HG03460 (cell line): ENCODE results near the gene BAIAP2L1.

Source experiments
- ATAC-seq: cut with Tn5 transposase; IDR thresholded peaks from one replicate; pipeline ENCODE4 v1.9.1; 2021; ENCODE audit not compliant: unreplicated experiment

Gene BAIAP2L1

DNA sequence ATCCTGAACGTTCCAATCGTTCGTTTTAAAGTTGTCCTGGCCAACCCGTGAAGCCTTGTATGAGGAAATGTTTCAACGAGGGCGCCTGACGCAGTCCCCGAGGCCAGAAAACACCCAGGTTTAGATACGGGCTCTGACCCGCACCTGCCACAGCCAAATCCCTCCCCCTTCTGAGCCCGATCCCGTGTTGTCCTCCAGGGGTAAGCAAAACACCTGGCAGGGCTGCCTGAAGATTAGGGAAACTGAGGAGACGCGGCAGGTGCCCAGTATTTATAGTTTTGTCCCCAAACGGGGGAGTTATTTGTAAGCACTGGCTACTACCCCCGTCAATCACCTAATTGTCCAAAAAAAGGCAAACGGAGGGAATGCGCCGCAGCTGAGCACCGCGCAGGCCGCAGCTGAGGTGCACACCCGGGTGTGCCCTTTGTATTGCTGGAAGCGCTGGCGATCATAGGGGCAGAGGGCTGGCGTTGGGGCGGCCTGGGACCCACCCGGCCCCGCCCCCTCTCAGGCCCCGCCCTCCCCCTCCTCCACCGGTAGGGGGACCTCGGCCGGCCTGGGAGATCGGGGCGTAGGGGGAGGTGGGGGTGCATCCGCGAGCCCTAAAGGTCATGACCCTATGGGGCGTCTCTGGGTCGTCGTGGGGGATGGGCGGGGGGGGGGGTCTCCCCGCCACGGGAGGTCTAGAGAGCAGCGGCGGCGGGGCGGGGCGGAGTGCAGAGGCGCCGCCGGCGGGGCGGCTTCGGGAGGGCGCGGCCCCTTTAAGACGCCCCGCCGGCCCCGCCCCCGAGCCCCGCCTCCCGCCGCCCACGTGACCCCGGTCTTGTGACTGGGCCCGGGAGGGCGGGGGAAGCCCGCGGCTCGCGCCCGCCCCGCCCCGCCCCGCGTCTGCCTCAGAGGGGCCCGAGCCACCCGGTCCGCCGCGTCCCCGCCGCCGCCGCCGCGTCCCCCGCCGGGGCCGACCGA, 119.8 kb downstream of the BAIAP2L1 start, which contains the start of gene BRI3:
Gene BRI3 (plus strand): TSS at position 896 of the 966 bp plus-strand sequence. CDS start 110 bp downstream, outside the sequence.
- ATAC-seq, result peak; percentile 78

DNA sequence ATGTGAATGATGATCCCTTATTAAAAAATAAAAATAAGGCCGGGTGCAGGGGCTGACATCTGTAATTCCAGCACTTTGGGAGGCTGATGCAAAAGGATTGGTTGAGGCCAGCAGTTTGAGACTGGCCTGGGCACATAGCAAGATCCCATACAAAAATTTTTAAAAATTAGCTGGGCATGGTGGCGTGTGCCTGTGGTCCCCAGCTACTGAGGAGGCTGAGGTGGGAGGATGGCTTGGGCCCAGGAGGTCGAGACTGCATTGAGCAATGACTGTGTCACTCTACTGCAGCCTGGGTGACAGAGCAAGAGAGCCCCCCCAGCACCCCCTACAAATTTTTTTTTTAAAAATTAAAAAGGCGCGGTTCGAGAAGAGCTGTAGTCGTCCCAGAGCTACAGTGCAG, 120.6 kb downstream of the BAIAP2L1 start:
- no peak for ATAC-seq

DNA sequence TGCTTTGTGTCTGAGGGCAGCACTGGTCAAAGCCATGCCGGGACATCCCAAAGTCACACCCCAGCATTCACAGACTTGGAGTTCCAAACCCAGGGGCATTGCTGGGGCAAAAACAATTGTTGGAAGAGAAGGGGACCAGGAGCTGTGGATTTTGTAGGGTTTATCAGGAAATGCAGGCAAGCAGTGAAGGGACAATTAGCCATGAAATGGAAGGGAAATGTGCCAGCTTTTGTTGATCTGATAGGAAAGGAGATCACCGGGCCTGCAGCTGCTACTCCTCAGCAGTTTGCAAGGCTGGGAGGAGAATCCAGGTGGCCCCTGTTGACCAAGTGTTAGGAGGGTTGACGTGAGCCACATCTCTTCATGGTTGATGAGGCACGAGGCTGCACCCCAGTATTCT, 122.0 kb downstream of the BAIAP2L1 start:
- no peak for ATAC-seq

DNA sequence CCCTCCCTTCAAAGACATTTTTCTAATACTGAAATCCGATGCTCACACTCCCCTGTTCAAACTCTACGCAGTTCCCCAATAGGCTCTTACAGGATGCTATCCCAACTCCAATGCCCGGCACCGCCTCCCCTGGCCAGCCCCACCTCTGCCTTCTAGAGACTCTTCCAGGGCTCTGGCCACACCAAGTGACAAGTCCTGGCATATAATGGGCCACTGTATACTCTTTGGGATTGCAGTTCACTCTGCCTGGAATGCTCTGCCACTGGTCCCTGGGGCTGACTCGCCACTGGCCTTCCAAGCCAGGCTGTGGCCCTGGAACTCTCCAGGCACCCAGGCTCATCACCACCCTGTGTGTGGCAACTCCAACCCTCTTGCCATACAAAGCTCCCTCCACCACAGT, 122.5 kb downstream of the BAIAP2L1 start:
- no peak for ATAC-seq

DNA sequence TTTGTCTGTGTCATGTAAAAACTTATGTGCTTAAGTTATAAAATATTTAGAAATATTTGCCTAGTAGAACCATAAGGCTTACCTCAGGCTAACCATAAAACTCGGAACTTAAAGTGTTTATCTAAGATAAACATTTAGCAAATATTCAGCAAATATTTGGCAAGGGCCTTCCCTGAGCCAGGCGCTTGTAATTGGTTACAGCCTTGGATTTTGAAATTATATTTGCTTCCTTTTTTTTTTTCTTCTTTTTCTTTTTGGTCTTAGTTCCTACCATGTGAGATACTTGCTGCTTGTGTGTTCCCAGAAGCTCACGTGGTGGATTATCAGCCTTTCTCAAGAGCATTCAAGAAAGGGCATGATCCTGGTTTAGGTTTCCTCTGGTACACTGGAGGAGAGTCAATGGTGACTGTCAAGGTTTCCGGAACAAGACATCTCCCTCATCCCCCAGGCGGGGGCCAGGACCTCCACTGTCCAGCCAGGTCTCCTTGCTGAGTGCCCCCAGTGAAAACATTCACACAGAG, 124.6 kb downstream of the BAIAP2L1 start:
- no peak for ATAC-seq

DNA sequence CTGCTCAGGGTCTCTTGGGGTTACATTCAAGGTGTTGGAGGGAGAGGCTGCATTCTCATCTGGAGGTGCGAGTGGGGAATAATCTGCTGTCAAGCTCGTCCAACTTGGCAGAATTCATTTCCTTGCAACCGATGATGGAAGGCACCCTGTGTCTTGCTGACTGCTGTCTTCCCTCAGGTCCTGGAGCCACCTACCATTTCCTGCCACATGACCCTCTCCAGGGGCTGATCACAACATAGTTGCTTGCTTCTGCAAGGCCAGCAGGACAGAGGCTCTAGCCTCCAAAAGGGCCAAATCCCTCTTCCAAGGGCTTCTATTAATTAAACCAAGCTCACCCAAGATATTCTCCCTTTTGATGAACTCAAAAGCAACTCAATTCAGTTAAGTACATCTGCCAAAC, 133.6 kb downstream of the BAIAP2L1 start:
- ATAC-seq, result no peak

DNA sequence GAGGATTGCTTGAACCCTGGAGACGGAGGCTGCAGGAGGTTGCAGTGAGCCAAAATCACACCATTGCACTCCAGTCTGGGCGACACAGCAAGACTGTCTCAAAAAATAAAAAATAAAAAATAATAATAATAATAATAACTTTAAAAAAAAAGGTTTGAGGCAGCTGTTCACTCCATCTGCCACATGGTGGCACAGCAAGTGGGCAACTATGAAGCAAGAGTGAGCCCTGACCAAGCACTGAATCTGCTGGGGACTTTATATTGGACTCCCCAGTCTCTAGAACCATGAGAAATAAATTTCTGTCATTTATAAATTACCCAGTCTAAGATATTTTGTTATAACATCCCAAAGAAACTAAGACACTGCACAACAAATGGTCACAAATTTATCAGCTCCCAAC, 134.1 kb downstream of the BAIAP2L1 start:
- no peak for ATAC-seq

DNA sequence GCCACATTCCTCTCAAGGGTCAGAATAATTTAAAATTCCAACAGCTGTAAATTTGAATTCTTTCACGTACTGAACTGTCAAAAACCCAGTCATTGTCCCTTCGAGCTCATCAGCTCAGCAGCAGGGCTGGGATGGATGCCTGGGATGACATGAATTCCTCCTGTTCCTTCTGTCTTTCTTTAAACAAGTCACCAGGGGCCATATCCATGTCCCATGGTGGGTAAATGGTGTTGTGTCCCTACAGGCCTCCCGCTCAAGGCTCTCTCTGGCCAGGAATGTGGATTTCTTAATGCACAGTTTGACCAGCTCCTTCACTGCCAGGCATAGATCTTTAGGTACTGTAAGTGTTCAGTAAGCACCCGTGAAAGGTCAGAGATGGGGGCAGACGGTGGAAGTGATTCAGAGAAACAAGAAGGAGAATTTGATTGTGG, 135.0 kb downstream of the BAIAP2L1 start:
- no peak for ATAC-seq

DNA sequence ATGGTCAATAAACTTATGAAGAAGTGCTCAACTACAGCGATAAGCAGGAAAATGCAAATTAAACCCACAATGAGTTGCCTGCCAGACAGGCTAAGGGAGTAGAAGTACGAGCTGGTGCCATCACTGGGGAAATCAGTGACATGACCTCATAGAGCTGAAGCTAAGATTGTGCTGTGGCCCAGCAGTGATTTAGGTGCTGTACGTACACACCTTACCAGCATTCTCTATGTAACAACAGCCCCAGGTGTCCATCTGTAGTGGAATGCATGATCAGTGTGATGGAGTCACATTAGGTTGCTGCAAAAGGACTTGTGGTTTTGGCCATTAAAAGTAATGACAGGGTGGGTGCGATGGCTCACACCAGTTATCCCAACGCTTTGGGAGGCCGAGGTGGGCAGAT, 143.2 kb downstream of the BAIAP2L1 start:
- no peak for ATAC-seq

DNA sequence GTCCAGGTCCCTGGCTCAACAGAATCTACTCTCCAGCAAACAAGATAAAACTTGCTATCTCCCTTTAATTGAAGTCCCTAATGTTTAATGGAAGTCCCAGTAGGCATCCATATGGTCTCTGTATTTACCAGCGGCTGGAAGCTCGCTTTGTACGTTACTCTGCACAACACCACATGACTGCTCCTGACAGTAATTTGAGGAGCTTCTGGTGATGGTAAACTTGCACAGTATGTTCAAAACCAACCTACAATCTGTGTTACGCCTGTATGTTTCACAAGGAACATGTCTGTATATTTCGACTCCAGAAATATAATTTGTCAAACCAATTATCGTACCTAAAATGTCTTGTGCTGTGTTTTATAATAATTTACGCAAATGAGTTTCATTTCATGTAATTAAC, 144.5 kb downstream of the BAIAP2L1 start:
- ATAC-seq, result no peak

DNA sequence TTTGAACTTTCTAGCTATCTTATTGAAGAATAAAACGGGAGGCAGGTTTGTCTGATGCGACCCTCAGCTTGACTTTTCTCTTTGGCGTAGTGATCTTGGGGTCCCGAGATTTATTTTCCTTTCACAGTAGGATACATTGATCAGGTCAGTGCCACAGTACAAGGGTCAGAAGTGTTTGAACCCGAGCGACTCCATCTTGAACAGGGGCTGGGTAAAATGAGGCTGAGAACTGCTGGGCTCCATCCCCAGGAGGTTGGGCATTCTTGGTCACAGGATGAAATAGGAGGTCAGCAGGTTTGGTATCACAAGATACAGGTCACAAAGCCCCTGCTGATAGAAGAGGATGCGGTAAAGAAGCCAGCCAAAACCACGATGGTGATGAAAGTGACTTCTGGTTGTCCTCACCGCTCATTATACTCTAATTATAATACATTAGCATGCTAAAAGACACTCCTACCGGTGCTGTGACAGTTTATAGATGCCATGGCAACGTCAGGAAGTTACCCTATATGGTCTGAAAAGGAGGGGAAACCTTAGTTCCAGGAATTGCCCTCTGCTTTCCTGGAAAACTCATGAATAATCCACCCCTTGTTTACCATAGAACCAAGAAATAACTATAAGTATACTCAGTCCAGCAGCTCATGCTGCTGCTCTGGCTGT, 145.8 kb downstream of the BAIAP2L1 start:
- no peak for ATAC-seq

DNA sequence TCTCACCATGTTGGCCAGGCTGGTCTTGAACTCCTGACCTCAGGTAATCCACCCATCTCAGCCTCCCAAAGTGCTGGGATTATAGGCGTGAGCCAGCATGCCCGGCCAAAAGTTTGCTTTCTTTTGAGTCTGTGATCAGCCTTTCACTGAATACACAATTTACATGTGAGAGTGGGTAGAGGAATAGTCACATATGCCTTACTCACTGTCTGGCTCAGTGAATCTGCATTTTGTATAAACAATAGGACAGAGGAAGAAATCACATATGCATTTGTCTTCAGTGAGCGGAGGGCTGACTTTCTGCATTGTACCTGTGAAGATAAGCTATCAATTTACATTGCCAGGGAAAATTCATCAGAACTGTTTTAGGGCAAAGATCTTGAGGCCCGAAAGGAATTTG, 146.4 kb downstream of the BAIAP2L1 start:
- ATAC-seq, result no peak

DNA sequence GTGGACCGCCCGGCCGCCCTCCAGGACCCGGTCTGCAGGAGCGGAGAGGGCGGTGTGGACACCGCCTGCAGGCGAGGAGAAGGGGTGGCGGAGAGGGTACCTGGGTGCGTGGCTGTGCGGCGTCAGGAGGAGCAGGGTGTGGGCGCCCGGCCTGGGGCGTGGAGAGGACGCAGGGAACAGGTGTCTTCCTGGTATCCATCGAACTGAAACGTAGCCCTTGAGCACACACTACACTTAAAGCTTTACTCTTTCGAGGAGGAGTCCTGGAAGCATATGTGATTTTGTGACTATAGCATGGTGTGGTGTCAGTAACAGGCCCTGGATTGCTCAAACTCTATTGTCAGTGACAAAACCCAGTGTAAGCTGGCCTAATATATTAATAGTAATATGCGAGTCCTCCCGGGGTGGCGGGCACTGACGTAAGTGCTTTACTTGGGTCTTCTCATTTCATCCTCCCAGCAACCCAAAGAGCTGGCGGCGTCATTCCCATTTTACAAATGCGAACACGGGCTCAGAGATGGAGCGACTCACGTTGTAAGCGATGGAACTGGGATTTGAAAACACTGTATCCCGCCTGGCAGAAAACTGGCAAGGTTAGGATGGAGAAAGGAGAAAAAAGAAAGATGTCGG, 148.3 kb downstream of the BAIAP2L1 start:
- peak; percentile 22 for ATAC-seq

DNA sequence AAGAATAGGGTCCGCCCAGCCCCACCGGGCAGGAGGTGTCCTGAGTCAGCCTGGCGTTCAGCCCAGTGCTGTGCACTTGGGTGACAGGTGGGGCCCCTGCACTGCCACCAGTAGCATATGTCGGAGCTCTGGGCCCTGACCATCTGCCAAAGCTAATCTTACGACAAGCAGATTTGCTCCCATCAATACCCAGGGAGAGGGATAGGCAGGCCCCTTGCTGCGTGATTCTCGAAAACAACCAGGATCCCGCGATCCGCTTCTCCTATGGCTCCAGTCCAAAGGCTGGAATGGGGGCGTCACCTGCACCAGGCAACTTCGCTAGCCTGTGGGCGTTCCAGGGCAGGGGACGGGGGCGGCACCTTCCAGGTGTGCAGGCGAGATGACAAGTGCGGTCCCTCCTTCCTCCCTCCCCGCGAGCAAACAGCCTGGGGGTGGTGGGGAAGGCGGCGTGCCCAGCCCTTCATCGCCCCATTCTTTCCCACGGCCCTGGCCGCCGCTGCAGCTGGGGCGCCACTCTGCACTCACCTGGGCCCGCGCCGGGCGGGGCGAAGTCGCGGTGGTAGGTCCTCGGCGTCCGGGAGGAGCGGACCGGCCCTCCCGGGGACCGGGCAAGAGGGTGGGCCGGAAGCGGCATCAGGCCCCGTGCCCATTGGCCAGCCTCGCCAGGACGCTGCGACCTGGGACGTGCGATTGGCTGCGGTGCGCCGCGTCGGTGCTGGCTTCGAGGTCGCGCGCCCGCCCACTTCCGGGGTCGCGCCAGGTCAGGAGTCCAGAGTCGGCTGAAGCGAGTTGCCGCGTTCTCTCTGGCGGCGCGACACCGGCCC, 149.1 kb downstream of the BAIAP2L1 start, which contains the start of gene TECPR1:
Gene TECPR1 (minus strand): TSS at position 632 of the 824 bp plus-strand sequence. CDS start 6,086 bp downstream, outside the sequence.
- peak; percentile 97 for ATAC-seq

DNA sequence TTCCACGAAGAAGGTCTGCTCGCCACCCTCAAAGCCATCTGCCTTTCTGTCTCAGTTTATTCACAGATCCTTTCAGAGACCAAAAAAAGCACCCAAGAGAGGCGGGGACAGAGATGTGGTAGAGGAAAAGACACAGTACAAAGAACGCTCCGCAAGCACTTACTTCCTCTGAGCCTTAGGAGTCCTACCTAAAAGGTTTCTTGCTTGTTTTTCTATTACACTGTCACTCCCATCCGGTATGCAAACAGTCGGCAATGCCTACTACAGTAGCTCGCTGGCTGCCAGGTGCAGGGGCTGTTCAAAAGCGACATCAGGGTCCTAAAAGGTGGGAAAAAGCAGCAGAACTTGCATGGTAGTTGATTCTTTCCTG, 149.7 kb downstream of the BAIAP2L1 start:
- ATAC-seq, result peak; percentile 25

DNA sequence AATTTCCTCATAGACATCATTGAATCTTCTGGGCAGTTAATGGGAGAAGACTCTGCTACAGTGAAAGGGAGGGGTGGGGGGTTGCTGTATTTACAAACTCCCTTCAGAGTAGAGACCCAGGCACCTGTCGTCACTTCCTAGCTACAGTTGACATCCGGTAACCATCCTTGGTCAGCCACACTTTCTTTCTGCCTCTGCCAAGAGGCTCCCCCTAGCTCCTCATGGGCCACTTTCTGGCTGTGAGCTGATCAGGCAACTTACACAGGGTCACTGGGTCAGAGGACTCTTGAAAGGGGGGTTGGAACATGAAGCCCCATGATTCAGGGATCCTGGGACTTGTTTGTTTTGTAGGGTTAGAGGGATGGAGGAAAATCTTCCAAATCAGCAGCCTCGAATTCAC, 150.1 kb downstream of the BAIAP2L1 start:
- no peak for ATAC-seq

DNA sequence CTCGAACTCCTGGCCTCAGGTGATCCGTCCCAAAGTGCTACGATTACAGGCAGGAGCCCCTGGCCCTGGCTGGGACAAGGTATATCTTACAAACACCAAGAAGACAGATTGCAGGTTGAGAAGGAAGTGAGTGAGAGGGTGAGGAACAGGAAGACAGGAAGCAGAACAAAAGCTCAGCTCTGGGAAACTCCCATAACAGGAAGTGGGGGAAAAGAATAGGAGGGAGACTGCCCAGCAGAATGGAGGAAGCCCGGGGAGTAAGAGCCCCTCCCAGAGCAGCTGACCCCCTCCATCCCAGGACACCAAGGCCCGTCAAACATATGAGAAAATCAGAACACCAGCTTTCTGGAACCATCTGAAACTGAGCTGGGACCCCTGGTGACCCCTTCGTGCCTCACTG, 151.8 kb downstream of the BAIAP2L1 start:
- ATAC-seq, result no peak

DNA sequence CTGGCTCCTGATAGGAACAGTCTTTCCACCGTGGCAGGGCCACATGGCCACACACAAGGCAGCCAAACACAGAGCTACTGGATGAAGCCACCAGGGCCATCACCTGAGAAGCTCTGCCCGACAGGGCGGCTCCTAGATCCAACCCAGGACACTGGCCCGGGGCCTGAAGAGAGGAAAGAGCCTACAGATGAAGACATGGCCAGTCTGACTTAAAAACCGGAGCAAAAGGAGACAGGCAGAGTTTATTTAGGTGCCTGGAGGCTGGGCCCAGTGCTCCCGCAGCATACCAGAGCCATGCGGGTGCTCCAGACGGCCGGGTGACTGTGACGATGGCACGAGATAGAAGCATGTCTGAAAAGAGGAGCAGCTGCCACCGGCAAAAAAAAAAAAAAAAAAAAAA, 152.7 kb downstream of the BAIAP2L1 start:
- no peak for ATAC-seq

DNA sequence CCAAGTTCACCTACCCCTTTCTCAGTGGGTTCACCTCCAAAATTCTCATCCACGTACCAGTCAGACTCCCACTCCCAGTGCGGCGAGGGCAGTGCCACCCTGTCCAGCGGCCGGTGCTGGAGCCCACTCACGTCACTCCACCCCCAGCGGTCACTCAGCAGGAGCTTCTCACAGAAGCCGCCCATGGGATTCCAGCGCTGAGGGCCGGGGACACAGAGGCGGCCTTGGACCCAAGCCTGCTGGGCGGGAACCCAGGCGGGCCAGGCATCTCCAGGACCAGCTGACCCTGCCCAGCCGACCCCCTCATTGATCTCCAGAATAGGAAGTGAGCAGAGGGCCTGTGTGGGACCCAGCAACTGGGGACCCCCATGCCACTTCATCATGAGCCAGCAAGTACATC, 156.0 kb downstream of the BAIAP2L1 start:
- ATAC-seq, result no peak

DNA sequence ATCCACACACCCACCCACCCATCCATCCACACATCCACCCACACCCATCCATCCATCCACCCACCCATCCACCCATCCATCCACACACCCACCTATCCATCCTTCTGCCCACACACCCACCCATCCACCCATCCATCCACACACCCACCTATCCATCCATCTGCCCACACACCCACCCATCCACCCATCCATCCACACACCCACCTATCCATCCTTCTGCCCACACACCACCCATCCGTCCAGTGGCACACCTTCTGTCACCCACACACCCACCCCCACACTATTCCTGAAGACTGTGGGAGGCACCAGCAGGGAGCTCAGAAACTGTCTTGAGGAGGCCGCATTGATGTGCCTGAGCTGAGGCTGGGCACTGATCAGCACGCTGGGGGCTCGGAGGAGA, 158.0 kb downstream of the BAIAP2L1 start:
- no peak for ATAC-seq
